HG03460 (cell line): ENCODE measurements around the gene MARK1.

Experiments used
- ATAC-seq: cut with Tn5 transposase; IDR thresholded peaks from one replicate; pipeline ENCODE4 v1.9.1; 2021; ENCODE audit not compliant: unreplicated experiment

The MARK1 gene

DNA sequence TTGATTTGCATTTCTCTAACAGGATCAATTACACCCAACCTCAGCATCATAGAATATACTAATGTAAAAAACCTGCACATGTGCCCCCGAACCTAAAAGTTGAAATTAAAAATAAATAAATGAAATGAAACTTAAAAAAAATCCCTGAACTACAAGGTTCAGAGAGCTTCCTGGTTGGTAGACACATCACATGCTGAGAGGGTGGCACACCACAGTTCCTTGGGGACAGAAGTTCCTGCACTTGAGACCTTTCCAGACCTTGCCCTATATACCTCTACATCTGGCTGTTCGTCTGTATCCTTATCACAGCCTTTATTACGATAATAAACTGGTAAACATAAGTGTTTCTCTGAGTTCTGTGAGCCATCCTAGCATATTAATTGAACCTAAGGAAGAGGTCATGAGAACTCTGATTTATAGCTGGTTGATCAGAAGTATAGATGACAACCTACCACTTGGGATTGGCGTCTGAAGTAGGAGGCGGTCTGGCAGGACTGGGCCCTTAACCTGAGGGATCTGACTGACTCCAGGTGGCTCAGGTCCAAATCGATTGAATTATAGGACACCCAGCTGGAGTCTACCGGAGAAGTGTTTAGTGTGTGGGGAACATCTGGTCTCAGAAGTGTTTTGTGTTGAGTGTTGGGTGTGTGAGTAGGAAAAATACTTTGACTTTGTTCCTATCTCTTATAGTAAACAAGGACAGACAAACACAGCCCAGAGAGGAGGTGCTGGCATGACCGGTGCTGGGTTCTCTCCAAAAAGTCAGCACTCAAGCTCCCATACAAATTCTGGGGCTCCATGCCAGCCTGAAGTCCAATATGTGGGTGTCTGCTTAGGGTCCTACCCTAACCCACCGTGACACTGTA, 181.2 kb downstream of the MARK1 start:
- no peak for ATAC-seq

DNA sequence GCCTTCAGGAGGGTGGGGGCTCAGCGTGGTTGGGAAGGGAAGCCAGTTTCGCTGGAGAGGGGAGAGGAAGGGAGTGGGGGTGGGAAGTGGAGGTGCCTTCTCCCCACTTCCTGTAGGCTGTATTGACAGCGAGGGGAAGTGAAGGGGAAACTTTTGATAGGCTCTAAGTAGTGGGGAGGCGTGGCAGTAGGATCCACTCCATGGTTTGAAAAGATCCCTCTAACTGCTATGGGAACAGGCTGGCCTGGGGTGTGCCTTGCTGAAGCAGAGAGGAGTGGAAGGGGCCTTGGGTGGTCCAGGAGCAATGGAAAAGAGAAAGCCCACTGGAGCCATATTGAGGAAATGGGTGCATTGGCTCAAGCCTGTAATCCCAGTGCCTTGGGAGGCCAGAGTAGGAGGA, 182.4 kb downstream of the MARK1 start:
- no peak for ATAC-seq

GRCh38 chr1:220711056-220711809, 183.3 kb downstream of the MARK1 start:
- ATAC-seq: peak; percentile 67
